HG02970 (cell line): Measurements from ENCODE around the gene PWWP2B.

Experiments
- ATAC-seq: cut with Tn5 transposase; IDR thresholded peaks from one replicate; pipeline ENCODE4 v1.9.1; 2021; ENCODE audit warnings: mild to moderate bottlenecking, moderate library complexity, moderate number of reproducible peaks; ENCODE audit not compliant: unreplicated experiment, low FRiP score

PWWP2B gene

GRCh38 chr10:132454296-132455198, 57.5 kb downstream of the PWWP2B start:
- no peak for ATAC-seq

DNA sequence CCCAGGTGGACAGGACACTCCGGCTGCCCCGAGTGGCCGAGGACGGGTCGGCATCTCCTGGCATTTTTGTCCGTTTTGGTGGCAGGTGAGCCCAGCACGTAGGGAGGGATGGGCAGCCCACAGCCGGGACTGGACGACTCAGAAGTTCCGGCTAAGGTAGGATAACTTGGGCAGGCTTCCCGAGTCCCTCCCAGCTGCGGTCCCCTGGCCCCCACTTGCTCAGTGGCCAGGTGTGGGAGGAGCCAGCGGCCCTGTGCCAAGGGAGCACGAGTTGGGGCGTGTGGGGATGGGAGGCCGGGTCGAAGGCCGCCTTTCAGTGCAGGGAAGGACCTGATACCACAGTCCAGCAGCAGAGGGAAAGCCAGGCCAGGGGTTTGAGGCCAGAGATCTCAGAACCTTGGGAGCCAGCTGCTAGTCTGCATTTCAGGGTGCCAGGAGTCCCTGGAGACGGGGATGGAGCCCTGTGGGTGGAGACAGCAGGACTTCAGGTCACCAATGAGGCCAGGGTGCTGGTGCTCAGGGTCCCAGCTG, 58.5 kb downstream of the PWWP2B start:
- ATAC-seq = no peak

GRCh38 chr10:132455986-132456847, 59.2 kb downstream of the PWWP2B start:
- no peak for ATAC-seq

- ATAC-seq = no peak
These were observed 59.9 kb downstream of the PWWP2B start for GRCh38 chr10:132456881-132457280.

DNA sequence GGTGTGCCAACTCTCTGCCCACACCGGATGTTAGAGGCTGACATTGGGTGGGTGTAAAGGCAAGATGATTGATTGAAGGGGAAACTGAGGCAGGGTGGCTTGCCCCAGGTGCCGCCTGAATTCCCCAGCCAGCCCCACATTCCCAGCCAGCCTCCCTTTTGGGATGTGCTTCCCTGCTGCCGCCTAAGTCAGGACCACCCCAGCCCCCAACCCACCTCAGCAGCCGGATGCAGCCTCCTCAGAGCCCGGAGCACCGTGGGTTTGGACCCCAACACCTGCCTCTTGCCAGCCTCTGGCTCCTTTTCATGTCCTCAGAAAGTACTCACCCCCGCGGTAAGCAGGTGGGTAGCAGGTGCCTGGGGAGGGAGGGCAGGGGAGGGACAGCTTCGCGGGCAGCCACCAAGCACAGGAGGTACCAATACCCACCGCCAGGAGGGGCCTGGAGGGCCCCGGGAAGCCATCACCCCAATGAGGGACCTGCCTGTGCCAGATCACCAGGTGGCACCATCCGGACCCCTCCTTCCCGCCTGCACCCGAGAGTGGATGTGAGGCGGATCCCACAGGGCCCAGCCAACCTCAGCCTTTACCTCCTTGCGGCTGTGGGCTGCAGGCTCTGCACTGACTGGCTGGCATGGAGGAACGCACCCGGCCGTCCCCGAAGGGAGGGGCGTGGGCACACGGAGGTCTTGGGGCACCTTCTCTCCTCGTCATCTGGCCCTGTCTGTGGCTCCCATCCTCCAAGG, 60.5 kb downstream of the PWWP2B start:
- no peak for ATAC-seq

DNA sequence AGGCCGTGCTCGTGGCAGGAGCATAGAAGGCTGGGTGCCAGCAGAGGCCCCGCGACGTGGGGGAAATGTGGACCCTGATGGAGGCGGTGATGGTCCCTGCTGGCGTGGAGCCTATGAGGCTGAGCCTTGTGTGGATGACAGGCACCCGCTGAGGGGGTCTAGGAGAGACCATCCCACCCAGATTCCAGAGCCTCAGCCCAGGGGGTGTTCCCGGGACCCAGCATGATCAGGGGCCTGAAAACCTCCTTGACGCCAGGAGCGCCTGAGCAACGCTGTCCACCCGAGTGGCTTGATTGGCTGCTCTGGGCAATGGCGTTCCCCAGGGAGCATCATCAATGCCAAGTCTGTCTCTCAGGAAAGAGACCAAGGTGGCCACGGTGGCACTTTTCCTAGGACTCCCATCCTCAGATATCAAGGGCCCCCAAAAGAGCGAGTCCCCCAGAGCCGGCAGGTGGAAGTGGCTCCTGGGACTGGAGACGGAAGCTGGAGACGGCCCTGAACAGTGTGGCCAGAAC, 61.1 kb downstream of the PWWP2B start:
- ATAC-seq = no peak

- ATAC-seq = no peak
These were observed 61.7 kb downstream of the PWWP2B start for GRCh38 chr10:132458586-132459300.

GRCh38 chr10:132459301-132460003, 62.5 kb downstream of the PWWP2B start:
- ATAC-seq = no peak

DNA sequence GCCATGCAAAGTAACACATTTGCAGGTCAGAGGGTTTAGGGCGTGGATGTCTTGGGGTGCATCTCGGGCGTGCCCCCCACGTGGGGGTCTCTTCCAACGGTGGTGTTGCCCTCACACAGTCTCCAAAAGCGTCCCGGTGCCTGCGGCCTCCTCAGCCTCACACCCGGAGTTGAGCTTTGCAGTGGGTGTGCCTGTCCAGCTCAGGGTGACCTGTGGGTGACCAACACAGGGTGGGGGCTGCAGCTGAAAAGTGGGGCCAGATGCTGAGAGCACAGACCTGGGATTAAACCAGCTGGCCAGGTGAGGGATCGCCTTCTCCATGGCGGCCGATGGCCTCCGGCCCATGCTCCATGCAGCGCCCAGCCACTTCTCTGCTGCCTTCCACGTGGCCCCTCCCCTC, 63.1 kb downstream of the PWWP2B start:
- no peak for ATAC-seq

GRCh38 chr10:132460691-132461090, 63.7 kb downstream of the PWWP2B start:
- ATAC-seq = no peak

DNA sequence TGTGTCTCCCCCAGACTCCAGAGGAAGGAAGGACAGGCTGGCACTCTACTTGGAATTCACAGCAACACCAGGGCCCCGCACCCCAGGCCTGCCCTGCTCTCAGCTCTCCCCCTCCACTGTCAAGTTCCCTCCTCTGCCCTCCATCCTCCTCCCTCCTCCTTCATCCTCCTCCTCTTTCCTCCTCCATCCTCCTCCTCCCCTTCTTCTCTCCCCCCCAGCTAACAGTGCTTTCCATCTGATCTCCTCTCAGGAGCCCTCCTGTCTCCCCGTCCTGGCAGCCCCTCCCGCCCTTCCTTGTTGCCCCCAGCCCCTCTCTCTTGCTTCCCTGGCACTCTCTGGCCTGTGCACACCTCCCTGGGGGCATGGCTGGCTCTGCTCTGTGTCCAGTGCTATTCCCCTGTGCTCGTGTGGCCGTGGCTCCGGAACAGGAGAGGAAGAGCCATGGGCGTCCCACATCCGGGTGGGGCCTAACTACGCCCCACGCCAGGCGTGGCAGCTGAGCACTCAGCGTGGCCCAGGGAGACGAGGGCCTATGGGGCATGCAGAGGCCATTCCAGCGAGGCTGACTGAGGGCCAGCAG, 64.2 kb downstream of the PWWP2B start:
- ATAC-seq = no peak

DNA sequence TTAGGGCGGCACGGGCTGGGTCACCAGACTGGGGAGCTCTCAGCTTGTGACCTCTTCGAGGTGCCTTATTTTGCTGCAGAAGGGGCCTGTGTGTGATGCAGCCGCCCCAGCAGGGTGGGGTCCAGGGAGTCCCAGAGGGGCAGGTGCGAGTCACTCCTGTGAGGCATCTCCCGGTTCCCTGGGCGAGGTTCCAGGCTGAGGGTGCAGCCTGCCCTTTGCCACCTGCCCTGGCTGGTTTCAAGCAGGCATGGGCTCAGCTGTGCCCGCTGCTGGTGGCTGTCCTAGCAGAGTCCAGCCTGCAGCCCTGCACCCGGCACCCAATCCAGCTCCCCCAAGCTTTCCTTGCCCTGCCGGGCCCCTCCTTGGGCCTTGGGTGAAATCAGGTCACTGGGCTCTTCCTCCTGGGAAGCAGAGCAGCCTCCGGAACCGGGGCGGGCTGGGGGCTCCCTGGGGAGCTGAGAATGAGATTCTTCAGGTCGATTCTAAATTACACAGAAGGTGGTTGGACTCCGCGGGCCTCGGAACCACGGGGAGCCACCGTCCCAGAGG, 64.8 kb downstream of the PWWP2B start:
- ATAC-seq = no peak

- ATAC-seq = no peak
These were observed 65.7 kb downstream of the PWWP2B start for GRCh38 chr10:132462463-132463332.

GRCh38 chr10:132463333-132464255, 66.6 kb downstream of the PWWP2B start:
- ATAC-seq = no peak

DNA sequence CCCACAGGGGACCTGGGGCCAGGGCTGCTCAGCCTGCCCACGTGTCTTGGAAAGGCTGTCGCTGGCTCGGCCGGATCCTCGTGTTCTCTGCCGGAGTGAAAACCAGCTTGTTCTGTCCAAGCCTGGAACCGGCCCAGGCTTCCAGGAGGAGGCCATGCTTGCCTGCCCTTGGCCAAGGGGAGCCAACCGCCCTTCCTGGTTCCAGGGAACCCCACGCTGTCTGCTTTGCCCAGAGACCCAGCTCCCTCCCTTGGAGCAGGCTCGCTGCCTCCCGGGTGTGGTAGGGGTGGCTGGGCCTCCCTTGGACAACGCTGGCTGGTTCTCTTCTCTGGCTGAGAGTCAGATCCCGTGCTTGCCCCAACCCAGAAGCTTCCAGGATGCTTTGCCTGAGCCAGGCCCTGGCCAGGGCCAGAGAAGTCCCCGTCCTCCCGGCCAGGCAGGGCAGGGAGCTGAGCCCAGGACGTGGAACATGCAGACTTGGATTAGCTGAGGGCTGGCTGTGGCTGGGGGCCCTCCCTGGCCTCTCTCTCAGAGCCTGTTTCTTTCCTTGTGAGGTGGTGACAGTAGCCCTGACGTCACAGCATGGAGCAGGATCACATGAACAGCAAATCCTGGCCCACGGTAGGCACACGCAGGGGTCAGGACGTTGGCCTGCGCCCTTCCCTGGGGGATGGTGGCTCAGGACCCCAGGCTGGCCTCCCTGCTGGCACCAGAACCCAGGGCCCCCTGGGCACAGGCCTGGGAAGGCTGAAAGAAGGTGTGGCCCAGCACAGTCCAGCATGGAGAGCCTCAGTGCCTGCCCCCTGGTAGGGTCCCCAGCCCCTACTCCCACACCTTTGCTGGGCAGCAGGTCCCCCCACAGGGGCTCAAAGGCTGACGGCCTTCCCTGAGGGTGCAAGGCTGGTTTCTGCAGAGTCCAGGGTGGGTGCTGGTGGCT, 67.5 kb downstream of the PWWP2B start:
- ATAC-seq = no peak
